Fibroblast of lung (primary cell): Measurements from ENCODE around the gene PLPPR4.

Experiments
- CTCF ChIP-seq, 2 donors: IDR thresholded peaks in 1 of 2; conservative IDR thresholded peaks in 1 of 2; 1 replicate in 1 of 2; 2 replicates in 1 of 2; pipeline ENCODE4 v1.5.1; 2011 to 2012; ENCODE audit warnings: low read length in 2 of 2, control low read depth in 1 of 2, inconsistent platforms in 1 of 2, low read depth in 1 of 2, mild to moderate bottlenecking in 1 of 2
- EZH2 ChIP-seq: IDR thresholded peaks from 2 replicates; pipeline ENCODE4 v1.5.1; 2012; ENCODE audit warnings: low read length, control low read depth, mild to moderate bottlenecking; ENCODE audit errors: missing control alignments

DNA sequence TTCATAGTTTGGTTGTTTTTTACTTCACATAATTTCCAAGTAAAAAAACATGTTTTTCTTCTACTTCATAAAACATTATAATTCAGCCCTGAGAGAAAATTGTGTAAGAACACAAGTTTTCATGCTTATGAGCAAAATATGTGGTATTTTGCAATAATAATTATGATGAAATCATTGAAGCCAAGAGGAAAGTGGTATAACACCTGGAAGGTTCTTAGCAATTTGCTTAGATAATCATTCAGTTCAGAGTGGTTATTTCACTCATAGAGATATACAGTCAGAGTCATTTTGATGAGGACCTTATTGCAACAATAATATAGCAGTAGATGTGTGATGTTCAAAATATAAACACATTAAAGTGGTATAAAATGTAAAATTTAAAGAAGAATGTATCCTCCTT is 94.5 kb downstream of the PLPPR4 start:
- TF ChIP-seq CTCF (conservative IDR thresholded peaks at IDR 0.05 in 1 of 2, IDR thresholded peaks at IDR 0.05 in 1 of 2; ENCODE audit: low read depth in 1 of 2, low read length in 2 of 2) = no peak
- TF ChIP-seq EZH2 = no peak
